ENCODE results near the gene MED25.

DNA sequence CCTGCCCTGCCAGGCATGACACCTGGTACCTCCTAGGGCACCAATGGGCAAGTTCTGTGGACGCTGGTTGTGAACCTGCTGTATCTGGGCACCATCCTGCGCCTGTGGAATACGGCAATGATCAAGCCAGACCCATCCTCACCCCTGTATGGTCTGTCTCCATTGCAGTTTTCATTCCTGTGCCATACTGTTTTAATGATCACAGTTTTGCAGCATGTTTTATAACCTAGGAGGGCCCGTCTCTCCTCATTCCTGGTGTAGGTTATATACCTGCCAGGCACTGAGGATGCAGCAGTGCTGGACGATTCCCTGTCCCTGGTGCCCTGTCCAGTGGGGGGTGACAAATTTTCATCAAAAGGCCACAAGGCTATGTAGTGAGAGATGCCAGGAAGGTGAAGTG, 65.0 kb downstream of the MED25 start:
- TF ChIP-seq, protein P1, sequence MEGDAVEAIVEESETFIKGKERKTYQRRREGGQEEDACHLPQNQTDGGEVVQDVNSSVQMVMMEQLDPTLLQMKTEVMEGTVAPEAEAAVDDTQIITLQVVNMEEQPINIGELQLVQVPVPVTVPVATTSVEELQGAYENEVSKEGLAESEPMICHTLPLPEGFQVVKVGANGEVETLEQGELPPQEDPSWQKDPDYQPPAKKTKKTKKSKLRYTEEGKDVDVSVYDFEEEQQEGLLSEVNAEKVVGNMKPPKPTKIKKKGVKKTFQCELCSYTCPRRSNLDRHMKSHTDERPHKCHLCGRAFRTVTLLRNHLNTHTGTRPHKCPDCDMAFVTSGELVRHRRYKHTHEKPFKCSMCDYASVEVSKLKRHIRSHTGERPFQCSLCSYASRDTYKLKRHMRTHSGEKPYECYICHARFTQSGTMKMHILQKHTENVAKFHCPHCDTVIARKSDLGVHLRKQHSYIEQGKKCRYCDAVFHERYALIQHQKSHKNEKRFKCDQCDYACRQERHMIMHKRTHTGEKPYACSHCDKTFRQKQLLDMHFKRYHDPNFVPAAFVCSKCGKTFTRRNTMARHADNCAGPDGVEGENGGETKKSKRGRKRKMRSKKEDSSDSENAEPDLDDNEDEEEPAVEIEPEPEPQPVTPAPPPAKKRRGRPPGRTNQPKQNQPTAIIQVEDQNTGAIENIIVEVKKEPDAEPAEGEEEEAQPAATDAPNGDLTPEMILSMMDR (IDR thresholded peaks at IDR 0.05; ENCODE audit: low read depth, low read length): no peak
- TF ChIP-seq POLR2A (IDR thresholded peaks at IDR 0.05; ENCODE audit: extremely low read depth, insufficient read length): no peak
- TF ChIP-seq, protein P2, sequence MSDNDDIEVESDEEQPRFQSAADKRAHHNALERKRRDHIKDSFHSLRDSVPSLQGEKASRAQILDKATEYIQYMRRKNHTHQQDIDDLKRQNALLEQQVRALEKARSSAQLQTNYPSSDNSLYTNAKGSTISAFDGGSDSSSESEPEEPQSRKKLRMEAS (IDR thresholded peaks at IDR 0.05; ENCODE audit: low read depth, low read length): no peak
